ENCODE results near the gene CACNA2D2. TPM values are rescaled to one million over a fixed set of nuclear protein-coding genes. Genes with fewer than 3 reads are reported as not detected.

Gene CACNA2D2
- total RNA-seq, 1 donor from 2014 or later, result 19.4 TPM

- no peak for DNase-seq (ENCODE audit: extremely low spot score, unreplicated experiment)
- Mint-ChIP-seq H3K27ac (peak overlapping the region; percentile 96), H3K4me3 (peak overlapping the region; percentile 97), H3K9me3 (no peaks in the 10 kb centered on the region), H3K27me3 (no peaks in the 10 kb centered on the region), H3K4me1 (ENCODE audit: unreplicated experiment) (peaks cover 25% of the 10 kb centered on the region), H3K36me3 (no peaks in the 10 kb centered on the region)
- TF ChIP-seq CTCF (conservative IDR thresholded peaks at IDR 0.05), result no peak
Measured at GRCh38 chr3:50351323-50351697, 152.1 kb downstream of the CACNA2D2 start.

- H3K4me3 Mint-ChIP-seq, result peak within 1 kb of the TSS; percentile 97
- no peaks in the 10 kb centered on the region for H3K9me3 Mint-ChIP-seq
- no peak for TF ChIP-seq CTCF (conservative IDR thresholded peaks at IDR 0.05)
- peak within 1 kb of the TSS; percentile 96 for H3K27ac Mint-ChIP-seq
- peaks cover 28% of the 10 kb centered on the region for H3K4me1 Mint-ChIP-seq (ENCODE audit: unreplicated experiment)
- DNase-seq (ENCODE audit: extremely low spot score, unreplicated experiment), result peak; percentile 95
- no peaks in the 10 kb centered on the region for H3K36me3 Mint-ChIP-seq
- peaks cover 3% of the 10 kb centered on the region for H3K27me3 Mint-ChIP-seq
Measured at GRCh38 chr3:50350527-50351322, 152.7 kb downstream of the CACNA2D2 start, which contains the start of the genes CYB561D2 and NPRL2. TSS of gene CYB561D2 (plus strand) at chr3:50350862. CDS start at chr3:50351434, 572 bp downstream. TSS of gene NPRL2 (minus strand) at chr3:50350775. CDS start at chr3:50350652, 123 bp downstream.

GRCh38 chr3:50350213-50350526, 153.3 kb downstream of the CACNA2D2 start:
- Mint-ChIP-seq H3K4me1 (ENCODE audit: unreplicated experiment) (peaks cover 28% of the 10 kb centered on the region), H3K9me3 (no peaks in the 10 kb centered on the region), H3K36me3 (no peaks in the 10 kb centered on the region), H3K27me3 (peaks cover 7% of the 10 kb centered on the region), H3K4me3 (peak overlapping the region; percentile 97), H3K27ac (peak overlapping the region; percentile 96)
- no peak for TF ChIP-seq CTCF (conservative IDR thresholded peaks at IDR 0.05)
- no peak for DNase-seq (ENCODE audit: extremely low spot score, unreplicated experiment)

GRCh38 chr3:50347187-50347813, 156.1 kb downstream of the CACNA2D2 start:
- TF ChIP-seq CTCF (conservative IDR thresholded peaks at IDR 0.05), result peak; percentile 82
- Mint-ChIP-seq H3K4me1 (ENCODE audit: unreplicated experiment) (peaks cover 24% of the 10 kb centered on the region), H3K27me3 (peaks cover 30% of the 10 kb centered on the region), H3K36me3 (no peaks in the 10 kb centered on the region), H3K9me3 (no peaks in the 10 kb centered on the region), H3K4me3 (peak overlapping the region; percentile 60), H3K27ac (no peak overlapping the region)
- no peak for DNase-seq (ENCODE audit: extremely low spot score, unreplicated experiment)

- Mint-ChIP-seq H3K27ac (peak within 1 kb of the TSS; percentile 79), H3K4me1 (ENCODE audit: unreplicated experiment) (peaks cover 18% of the 10 kb centered on the region), H3K9me3 (no peaks in the 10 kb centered on the region), H3K27me3 (peaks cover 45% of the 10 kb centered on the region), H3K4me3 (peak within 1 kb of the TSS; percentile 83), H3K36me3 (no peaks in the 10 kb centered on the region)
- TF ChIP-seq CTCF (conservative IDR thresholded peaks at IDR 0.05), result no peak
- DNase-seq (ENCODE audit: extremely low spot score, unreplicated experiment), result no peak
Measured at GRCh38 chr3:50345586-50346234, 157.7 kb downstream of the CACNA2D2 start, which contains the start of gene ZMYND10. TSS of gene ZMYND10 (minus strand) at chr3:50345732. CDS start at chr3:50345579, 153 bp downstream.
